ENCODE data around the gene ACBD7.

DNA sequence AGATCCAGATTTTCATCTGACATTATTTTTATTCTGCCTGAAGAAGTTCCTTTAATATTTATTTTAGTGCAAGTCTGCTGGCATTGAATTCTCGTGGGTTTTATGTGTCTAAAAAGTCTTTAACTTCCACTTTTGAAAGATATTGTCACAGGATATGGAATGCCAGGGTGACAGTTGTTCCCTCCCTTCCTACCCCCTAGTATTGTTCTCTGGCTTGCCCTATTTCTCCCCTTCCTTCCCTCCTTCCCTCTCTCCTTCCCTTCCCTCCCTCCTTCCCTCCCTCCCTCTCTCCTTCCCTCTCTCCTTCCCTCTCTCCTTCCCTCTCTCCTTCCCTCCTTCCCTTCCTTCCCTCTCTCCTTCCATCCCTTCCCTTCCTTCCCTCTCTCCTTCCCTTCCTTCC lies 29.9 kb downstream of the ACBD7 start:
- TF ChIP-seq POLR2A (IDR thresholded peaks at IDR 0.05) = no peak
- TF ChIP-seq, protein P1, sequence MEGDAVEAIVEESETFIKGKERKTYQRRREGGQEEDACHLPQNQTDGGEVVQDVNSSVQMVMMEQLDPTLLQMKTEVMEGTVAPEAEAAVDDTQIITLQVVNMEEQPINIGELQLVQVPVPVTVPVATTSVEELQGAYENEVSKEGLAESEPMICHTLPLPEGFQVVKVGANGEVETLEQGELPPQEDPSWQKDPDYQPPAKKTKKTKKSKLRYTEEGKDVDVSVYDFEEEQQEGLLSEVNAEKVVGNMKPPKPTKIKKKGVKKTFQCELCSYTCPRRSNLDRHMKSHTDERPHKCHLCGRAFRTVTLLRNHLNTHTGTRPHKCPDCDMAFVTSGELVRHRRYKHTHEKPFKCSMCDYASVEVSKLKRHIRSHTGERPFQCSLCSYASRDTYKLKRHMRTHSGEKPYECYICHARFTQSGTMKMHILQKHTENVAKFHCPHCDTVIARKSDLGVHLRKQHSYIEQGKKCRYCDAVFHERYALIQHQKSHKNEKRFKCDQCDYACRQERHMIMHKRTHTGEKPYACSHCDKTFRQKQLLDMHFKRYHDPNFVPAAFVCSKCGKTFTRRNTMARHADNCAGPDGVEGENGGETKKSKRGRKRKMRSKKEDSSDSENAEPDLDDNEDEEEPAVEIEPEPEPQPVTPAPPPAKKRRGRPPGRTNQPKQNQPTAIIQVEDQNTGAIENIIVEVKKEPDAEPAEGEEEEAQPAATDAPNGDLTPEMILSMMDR (IDR thresholded peaks at IDR 0.05 in 4 of 5, conservative IDR thresholded peaks at IDR 0.05 in 1 of 5) = no peak

Data from gastrocnemius medialis (tissue), 4 donors.